WTC11 (cell line): Measurements from ENCODE around the gene CYP27A1. TPM values are rescaled to one million over a fixed set of nuclear protein-coding genes. Genes with fewer than 3 reads are reported as not detected.

Experiments
- ATAC-seq: fragments of 200-7000 bp; cut with Tn5 transposase; 2 replicates; pipeline ENCODE4 v1.10.0; 2021; ENCODE audit warnings: mild to moderate bottlenecking, moderate library complexity
- CTCF ChIA-PET: fragments of 300-600 bp; sonication (Branson Sonifier 250); formaldehyde crosslinking; loops from one replicate; lab custom pipeline; 2021; ENCODE audit warnings: antibody characterized with exemption; lab: Charles Lee
- POLR2A ChIA-PET: fragments of 350-600 bp; sonication (Branson Sonifier 250); formaldehyde crosslinking; loops from one replicate; lab custom pipeline; 2021; ENCODE audit warnings: antibody characterized with exemption; lab: Charles Lee
- DNase-seq: peaks from one replicate; pipeline ENCODE4 v3.0.0; 2021; ENCODE audit warnings: low spot score
- H3K27ac Mint-ChIP-seq: 2 replicates; pipeline ENCODE4 v1.8.0; 2021; ENCODE audit warnings: mixed read lengths
- H3K27me3 Mint-ChIP-seq: 2 replicates; pipeline ENCODE4 v1.8.0; 2021; ENCODE audit warnings: low read depth, mild to moderate bottlenecking, moderate library complexity, mixed read lengths
- H3K36me3 Mint-ChIP-seq: 2 replicates; pipeline ENCODE4 v1.8.0; 2021; ENCODE audit warnings: mixed read lengths
- H3K4me1 Mint-ChIP-seq: 2 replicates; pipeline ENCODE4 v1.8.0; 2022; ENCODE audit warnings: mixed read lengths
- H3K4me3 Mint-ChIP-seq: 2 replicates; pipeline ENCODE4 v1.8.0; 2021; ENCODE audit warnings: mild to moderate bottlenecking, moderate library complexity, mixed read lengths
- H3K9me3 Mint-ChIP-seq: 2 replicates; pipeline ENCODE4 v1.8.0; 2021; ENCODE audit warnings: mixed read lengths
- ATF1 ChIP-seq: sonication (generic); formaldehyde crosslinking; IDR thresholded peaks from 2 replicates; pipeline ENCODE4 v1.8.1; 2023; ENCODE audit warnings: mild to moderate bottlenecking, moderate library complexity, missing genetic modification reagents
- ATF6 ChIP-seq: sonication (generic); formaldehyde crosslinking; IDR thresholded peaks from 2 replicates; pipeline ENCODE4 v1.8.1; 2023; ENCODE audit warnings: mild to moderate bottlenecking, missing genetic modification reagents
- EMX1 ChIP-seq: fragments of 250-450 bp; sonication (Bioruptor Pico); IDR thresholded peaks from 2 replicates; pipeline ENCODE4 v1.8.0; 2021; ENCODE audit warnings: mild to moderate bottlenecking
- GABPB1 ChIP-seq: sonication (generic); formaldehyde crosslinking; IDR thresholded peaks from 2 replicates; pipeline ENCODE4 v1.8.1; 2023; ENCODE audit warnings: mild to moderate bottlenecking, missing genetic modification reagents
- JUN ChIP-seq: sonication (generic); formaldehyde crosslinking; IDR thresholded peaks from 2 replicates; pipeline ENCODE4 v1.8.0; 2023; ENCODE audit warnings: mild to moderate bottlenecking, missing genetic modification reagents
- NR1H2 ChIP-seq: sonication (generic); formaldehyde crosslinking; IDR thresholded peaks from 2 replicates; pipeline ENCODE4 v1.9.0; 2021; ENCODE audit warnings: mild to moderate bottlenecking, moderate library complexity, missing genetic modification reagents
- RELA ChIP-seq: sonication (generic); formaldehyde crosslinking; IDR thresholded peaks from 2 replicates; pipeline ENCODE4 v1.8.1; 2022; ENCODE audit warnings: missing genetic modification reagents, mild to moderate bottlenecking, borderline replicate concordance
- TEAD4 ChIP-seq: sonication (generic); formaldehyde crosslinking; IDR thresholded peaks from 2 replicates; pipeline ENCODE4 v1.8.0; 2022; ENCODE audit warnings: mild to moderate bottlenecking, missing genetic modification reagents
- ZNF232 ChIP-seq: sonication (generic); formaldehyde crosslinking; IDR thresholded peaks from 2 replicates; pipeline ENCODE4 v1.8.0; 2022; ENCODE audit warnings: mild to moderate bottlenecking, missing genetic modification reagents
- ZNF317 ChIP-seq: sonication (generic); formaldehyde crosslinking; IDR thresholded peaks from 2 replicates; pipeline ENCODE4 v1.8.1; 2023; ENCODE audit warnings: low read depth, mild to moderate bottlenecking, moderate library complexity, missing genetic modification reagents, borderline replicate concordance
- ZSCAN18 ChIP-seq: fragments of 250-450 bp; sonication (Bioruptor Pico); IDR thresholded peaks from 2 replicates; pipeline ENCODE4 v2.1.2; 2022; ENCODE audit warnings: mild to moderate bottlenecking, moderate library complexity
- total RNA-seq: library from RNA; stranded (reverse); gene quantifications from 3 replicates; pipeline ENCODE4 v1.2.3, GENCODE V29; 2021
- TF ChIP-seq, protein P1 (sequence below): sonication (generic); formaldehyde crosslinking; IDR thresholded peaks from 2 replicates; pipeline ENCODE4 v1.8.1; 2023; ENCODE audit warnings: mild to moderate bottlenecking, missing genetic modification reagents, borderline replicate concordance
- TF ChIP-seq, protein P2 (sequence below): sonication (generic); formaldehyde crosslinking; IDR thresholded peaks from 2 replicates; pipeline ENCODE4 v1.8.1; 2022; ENCODE audit warnings: low read depth, mild to moderate bottlenecking, moderate library complexity, missing genetic modification reagents, borderline replicate concordance
- TF ChIP-seq, protein P3 (sequence below): fragments of 250-450 bp; sonication (Bioruptor Pico); conservative IDR thresholded peaks from 2 replicates; pipeline ENCODE4 v1.9.0; 2021; ENCODE audit warnings: mild to moderate bottlenecking
- TF ChIP-seq, protein P4 (sequence below): sonication (generic); formaldehyde crosslinking; IDR thresholded peaks from 2 replicates; pipeline ENCODE4 v1.8.0; 2022; ENCODE audit warnings: mild to moderate bottlenecking, missing genetic modification reagents

CYP27A1 gene
- total RNA-seq, 1 experiment from 2014 or later, result 5.6 TPM

DNA sequence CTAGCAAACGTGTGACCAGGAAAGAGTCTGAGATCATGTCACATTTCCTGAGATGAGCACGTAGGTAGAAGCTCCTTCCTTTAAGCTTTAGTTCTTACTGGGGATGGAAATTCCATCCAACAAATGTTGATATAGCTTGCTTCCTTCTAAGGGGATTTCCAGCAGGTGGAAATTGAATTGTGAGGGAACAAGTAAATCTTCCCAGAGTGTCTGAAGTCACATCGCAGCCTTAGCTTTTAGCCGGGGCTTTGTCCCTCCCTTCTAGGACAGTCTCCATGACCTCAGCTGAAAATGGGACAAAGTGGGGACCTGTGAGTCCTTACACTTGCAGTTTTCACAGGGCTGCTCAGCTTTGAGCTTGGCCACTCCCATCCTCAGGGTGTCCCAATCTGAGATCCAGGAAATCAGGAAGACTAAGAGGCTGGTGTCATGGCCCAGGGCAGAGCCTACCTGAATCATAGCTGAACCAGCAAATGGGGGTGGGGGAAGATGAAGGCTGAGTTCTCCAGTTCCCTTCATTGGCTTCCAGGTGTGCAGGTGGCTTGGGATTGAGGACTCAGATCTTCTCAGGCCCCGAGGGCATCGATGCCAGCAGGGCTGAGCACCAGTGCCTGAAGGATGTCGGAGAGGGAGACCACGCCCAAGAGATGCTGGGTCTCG lies 41.4 kb downstream of the CYP27A1 start:
- no peaks in the 10 kb centered on the region for H3K27me3 Mint-ChIP-seq
- no peak for DNase-seq
- peaks cover 3% of the 10 kb centered on the region; the same call in 1 of the 2 replicates for H3K4me1 Mint-ChIP-seq
- no peak overlapping the region for H3K4me3 Mint-ChIP-seq
- ChIA-PET POLR2A (no interaction called here), CTCF (interaction anchor here (0.6 to 1.4 kb wide), 3 partner anchors 24 to 330 kb away, joined by 3 to 4 read pairs (median 4); partner anchors contain the start of gene CYP27A1)
- TF ChIP-seq TEAD4 (CRISPR knock-in tag) (no peak), GABPB1 (no peak), JUN (no peak), RELA (CRISPR knock-in tag) (no peak), ZSCAN18 (CRISPR knock-in tag) (no peak), EMX1 (CRISPR knock-in tag) (no peak), ATF6 (CRISPR knock-in tag) (no peak)
- TF ChIP-seq, protein P1, sequence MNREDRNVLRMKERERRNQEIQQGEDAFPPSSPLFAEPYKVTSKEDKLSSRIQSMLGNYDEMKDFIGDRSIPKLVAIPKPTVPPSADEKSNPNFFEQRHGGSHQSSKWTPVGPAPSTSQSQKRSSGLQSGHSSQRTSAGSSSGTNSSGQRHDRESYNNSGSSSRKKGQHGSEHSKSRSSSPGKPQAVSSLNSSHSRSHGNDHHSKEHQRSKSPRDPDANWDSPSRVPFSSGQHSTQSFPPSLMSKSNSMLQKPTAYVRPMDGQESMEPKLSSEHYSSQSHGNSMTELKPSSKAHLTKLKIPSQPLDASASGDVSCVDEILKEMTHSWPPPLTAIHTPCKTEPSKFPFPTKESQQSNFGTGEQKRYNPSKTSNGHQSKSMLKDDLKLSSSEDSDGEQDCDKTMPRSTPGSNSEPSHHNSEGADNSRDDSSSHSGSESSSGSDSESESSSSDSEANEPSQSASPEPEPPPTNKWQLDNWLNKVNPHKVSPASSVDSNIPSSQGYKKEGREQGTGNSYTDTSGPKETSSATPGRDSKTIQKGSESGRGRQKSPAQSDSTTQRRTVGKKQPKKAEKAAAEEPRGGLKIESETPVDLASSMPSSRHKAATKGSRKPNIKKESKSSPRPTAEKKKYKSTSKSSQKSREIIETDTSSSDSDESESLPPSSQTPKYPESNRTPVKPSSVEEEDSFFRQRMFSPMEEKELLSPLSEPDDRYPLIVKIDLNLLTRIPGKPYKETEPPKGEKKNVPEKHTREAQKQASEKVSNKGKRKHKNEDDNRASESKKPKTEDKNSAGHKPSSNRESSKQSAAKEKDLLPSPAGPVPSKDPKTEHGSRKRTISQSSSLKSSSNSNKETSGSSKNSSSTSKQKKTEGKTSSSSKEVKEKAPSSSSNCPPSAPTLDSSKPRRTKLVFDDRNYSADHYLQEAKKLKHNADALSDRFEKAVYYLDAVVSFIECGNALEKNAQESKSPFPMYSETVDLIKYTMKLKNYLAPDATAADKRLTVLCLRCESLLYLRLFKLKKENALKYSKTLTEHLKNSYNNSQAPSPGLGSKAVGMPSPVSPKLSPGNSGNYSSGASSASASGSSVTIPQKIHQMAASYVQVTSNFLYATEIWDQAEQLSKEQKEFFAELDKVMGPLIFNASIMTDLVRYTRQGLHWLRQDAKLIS (CRISPR knock-in tag), result no peak
- TF ChIP-seq, protein P2, sequence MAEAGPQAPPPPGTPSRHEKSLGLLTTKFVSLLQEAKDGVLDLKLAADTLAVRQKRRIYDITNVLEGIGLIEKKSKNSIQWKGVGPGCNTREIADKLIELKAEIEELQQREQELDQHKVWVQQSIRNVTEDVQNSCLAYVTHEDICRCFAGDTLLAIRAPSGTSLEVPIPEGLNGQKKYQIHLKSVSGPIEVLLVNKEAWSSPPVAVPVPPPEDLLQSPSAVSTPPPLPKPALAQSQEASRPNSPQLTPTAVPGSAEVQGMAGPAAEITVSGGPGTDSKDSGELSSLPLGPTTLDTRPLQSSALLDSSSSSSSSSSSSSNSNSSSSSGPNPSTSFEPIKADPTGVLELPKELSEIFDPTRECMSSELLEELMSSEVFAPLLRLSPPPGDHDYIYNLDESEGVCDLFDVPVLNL (CRISPR knock-in tag), result no peak
- TF ChIP-seq, protein P3, sequence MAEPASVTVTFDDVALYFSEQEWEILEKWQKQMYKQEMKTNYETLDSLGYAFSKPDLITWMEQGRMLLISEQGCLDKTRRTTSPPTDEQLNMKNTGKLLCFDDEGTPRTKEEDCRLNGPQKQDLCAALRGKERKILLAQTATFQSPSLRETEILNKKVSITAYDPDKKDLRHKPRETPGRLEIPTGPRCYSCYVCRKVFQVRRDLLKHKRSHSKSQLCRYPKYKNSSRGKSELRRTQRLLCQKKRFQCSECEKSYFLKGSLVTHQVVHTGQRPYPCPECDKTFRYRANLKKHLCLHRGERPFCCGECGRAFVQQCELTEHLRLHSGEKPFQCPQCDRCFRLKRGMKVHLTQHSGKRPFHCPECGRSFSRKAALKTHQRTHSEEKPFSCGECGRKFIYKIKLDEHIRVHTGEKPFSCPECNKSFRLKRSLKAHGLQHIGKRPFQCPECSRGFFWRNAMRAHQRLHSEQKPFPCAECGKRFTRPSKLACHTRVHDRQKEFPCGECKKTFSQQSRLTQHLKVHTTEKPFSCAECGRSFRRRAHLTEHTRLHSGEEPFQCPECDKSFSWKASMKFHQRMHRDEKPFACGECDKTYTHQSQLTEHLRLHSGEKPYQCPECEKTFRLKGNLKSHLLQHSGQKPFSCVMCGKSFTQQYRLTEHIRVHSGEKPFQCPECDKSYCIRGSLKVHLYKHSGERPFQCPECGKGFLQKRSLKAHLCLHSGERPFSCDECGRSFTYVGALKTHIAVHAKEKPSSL, result no peak
- ATAC-seq, result no peak
- no peaks in the 10 kb centered on the region for H3K9me3 Mint-ChIP-seq
- H3K27ac Mint-ChIP-seq, result no peak overlapping the region
- H3K36me3 Mint-ChIP-seq, result no peaks in the 10 kb centered on the region

DNA sequence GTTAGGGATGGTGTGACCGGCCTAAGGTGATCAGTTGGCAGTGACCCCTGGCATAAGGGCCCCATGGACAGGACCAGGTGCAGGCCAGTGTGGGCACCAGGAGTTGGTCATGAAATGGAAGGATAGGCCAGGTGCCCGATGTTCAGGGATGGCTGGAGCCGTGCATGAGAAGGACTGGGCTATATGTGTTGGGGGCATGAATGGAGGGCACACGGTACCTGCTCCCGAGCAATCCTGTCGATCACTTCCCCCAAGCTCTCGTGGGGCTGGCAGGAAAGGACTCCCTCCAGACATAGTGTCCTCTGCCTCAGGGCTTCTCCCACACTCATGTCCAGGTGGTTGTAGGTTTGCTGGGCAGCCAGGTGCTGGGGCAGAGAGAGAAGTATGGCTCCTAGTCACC lies 42.1 kb downstream of the CYP27A1 start:
- CTCF ChIA-PET, result interaction anchor here (1.4 kb wide), 1 partner anchor 24 kb away, joined by 4 read pairs; no protein-coding TSS in a partner anchor
- POLR2A ChIA-PET, result no interaction called here
- H3K27me3 Mint-ChIP-seq, result no peaks in the 10 kb centered on the region
- no peak overlapping the region for H3K4me3 Mint-ChIP-seq
- H3K4me1 Mint-ChIP-seq, result peaks cover 3% of the 10 kb centered on the region; the same call in 1 of the 2 replicates
- no peak for ATAC-seq
- DNase-seq, result no peak
- no peak overlapping the region for H3K27ac Mint-ChIP-seq
- TF ChIP-seq ZNF232 (CRISPR knock-in tag), result no peak
- TF ChIP-seq JUN, result no peak
- no peak for TF ChIP-seq NR1H2
- TF ChIP-seq ZNF317, result no peak
- TF ChIP-seq, protein P4, sequence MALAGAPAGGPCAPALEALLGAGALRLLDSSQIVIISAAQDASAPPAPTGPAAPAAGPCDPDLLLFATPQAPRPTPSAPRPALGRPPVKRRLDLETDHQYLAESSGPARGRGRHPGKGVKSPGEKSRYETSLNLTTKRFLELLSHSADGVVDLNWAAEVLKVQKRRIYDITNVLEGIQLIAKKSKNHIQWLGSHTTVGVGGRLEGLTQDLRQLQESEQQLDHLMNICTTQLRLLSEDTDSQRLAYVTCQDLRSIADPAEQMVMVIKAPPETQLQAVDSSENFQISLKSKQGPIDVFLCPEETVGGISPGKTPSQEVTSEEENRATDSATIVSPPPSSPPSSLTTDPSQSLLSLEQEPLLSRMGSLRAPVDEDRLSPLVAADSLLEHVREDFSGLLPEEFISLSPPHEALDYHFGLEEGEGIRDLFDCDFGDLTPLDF, result no peak
- no peak for TF ChIP-seq ATF1
- no peaks in the 10 kb centered on the region for H3K36me3 Mint-ChIP-seq
- H3K9me3 Mint-ChIP-seq, result no peaks in the 10 kb centered on the region
